H1 (cell line): ENCODE measurements around the gene C2orf92. TPM values are rescaled to one million over a fixed set of nuclear protein-coding genes. Genes with fewer than 3 reads are reported as not detected.

Source experiments
- CTCF ChIA-PET: fragments of 300-600 bp; sonication (Branson Sonifier 250); formaldehyde crosslinking; loops from one replicate; lab custom pipeline; 2021; ENCODE audit not compliant: partially characterized antibody; lab: Charles Lee
- POLR2A ChIA-PET: fragments of 300-600 bp; sonication (Branson Sonifier 250); formaldehyde crosslinking; loops from one replicate; lab custom pipeline; 2021; ENCODE audit warnings: inconsistent platforms; ENCODE audit not compliant: partially characterized antibody; lab: Charles Lee
- DNase-seq, 2 experiments: peaks; one replicate each; pipeline versions ENCODE4 v3.0.0 to v3.0.0-alpha.2; 2010 to 2022; ENCODE audit warnings: low spot score in 2 of 2, low read depth in 1 of 2, mixed read lengths in 1 of 2
- FAIRE-seq: peaks from 2 replicates; lab custom pipeline; 2011; peaks lifted over from hg19 to GRCh38; lab: Jason Lieb, UNC
- H2AFZ ChIP-seq: 2 replicates; pipeline ENCODE4 v1.8.1; 2012; ENCODE audit warnings: low read length, inconsistent platforms
- H2AK5ac ChIP-seq: 2 replicates; pipeline ENCODE4 v1.6.1; 2013; ENCODE audit warnings: low read depth, low read length
- H2BK120ac ChIP-seq: replicated peaks from 2 replicates; pipeline ENCODE3; 2013; ENCODE audit warnings: low read depth, low read length, inconsistent platforms
- H2BK12ac ChIP-seq: 2 replicates; pipeline ENCODE4 v1.6.1; 2013; ENCODE audit warnings: low read depth, low read length
- H2BK15ac ChIP-seq: 2 replicates; pipeline ENCODE4 v1.6.1; 2013; ENCODE audit warnings: low read length
- H2BK20ac ChIP-seq: 2 replicates; pipeline ENCODE4 v1.6.1; 2013; ENCODE audit warnings: low read length
- H2BK5ac ChIP-seq: 2 replicates; pipeline ENCODE4 v1.6.1; 2013; ENCODE audit warnings: low read depth, low read length
- H3K14ac ChIP-seq: 2 replicates; pipeline ENCODE4 v1.6.1; 2013; ENCODE audit warnings: inconsistent platforms; ENCODE audit not compliant: insufficient read length
- H3K18ac ChIP-seq: 2 replicates; pipeline ENCODE4 v1.6.1; 2013; ENCODE audit warnings: low read length; ENCODE audit errors: extremely low read depth
- H3K23ac ChIP-seq: 2 replicates; pipeline ENCODE4 v1.6.1; 2013; ENCODE audit warnings: inconsistent platforms; ENCODE audit not compliant: insufficient read length
- H3K23me2 ChIP-seq: 2 replicates; pipeline ENCODE4 v1.6.1; 2013; ENCODE audit warnings: low read depth, low read length
- H3K27ac ChIP-seq: 2 replicates; pipeline ENCODE4 v1.6.1; 2011; ENCODE audit warnings: low read depth, low read length, inconsistent platforms
- H3K27me3 ChIP-seq, 4 experiments: replicated peaks in 1 of 4; 1 replicate in 1 of 4; 2 replicates in 3 of 4; pipeline versions ENCODE4 v1.6.1 to v1.8.1; 2011 to 2013; ENCODE audit warnings: low read length in 3 of 4, mild to moderate bottlenecking in 3 of 4, inconsistent platforms in 2 of 4, mixed read lengths in 2 of 4, moderate library complexity in 1 of 4; ENCODE audit not compliant: control insufficient read depth in 3 of 4, insufficient read depth in 3 of 4; ENCODE audit errors: extremely low read depth in 1 of 4
- H3K36me3 ChIP-seq, 4 experiments: 2 replicates each; pipeline versions ENCODE4 v1.6.1 to v1.8.1; 2011 to 2013; ENCODE audit warnings: mild to moderate bottlenecking in 4 of 4, low read length in 3 of 4, moderate library complexity in 2 of 4, control low read depth in 1 of 4, inconsistent platforms in 1 of 4; ENCODE audit not compliant: insufficient read depth in 4 of 4, control insufficient read depth in 2 of 4
- H3K4ac ChIP-seq: replicated peaks from 2 replicates; pipeline ENCODE3; 2013; ENCODE audit warnings: low read length, low read depth, mixed read lengths, inconsistent platforms; ENCODE audit not compliant: insufficient read length
- H3K4me1 ChIP-seq, 4 experiments: replicated peaks in 1 of 4; 1 replicate in 1 of 4; 2 replicates in 3 of 4; pipeline versions ENCODE4 v1.6.1 to v1.8.1; 2011 to 2013; ENCODE audit warnings: low read length in 3 of 4, inconsistent platforms in 2 of 4, mixed read lengths in 1 of 4; ENCODE audit not compliant: insufficient read depth in 4 of 4, control insufficient read depth in 3 of 4
- H3K4me2 ChIP-seq, 2 experiments: 2 replicates each; pipeline versions ENCODE4 v1.6.1 to v1.8.1; 2011 to 2013; ENCODE audit warnings: low read depth in 2 of 2, low read length in 2 of 2, control low read depth in 1 of 2, inconsistent platforms in 1 of 2, mild to moderate bottlenecking in 1 of 2; ENCODE audit not compliant: insufficient read depth in 1 of 2
- H3K4me3 ChIP-seq, 4 experiments: fragments of 200-600, 300-600 bp in 1 of 4; sonication (generic), shearing (Covaris generic), sonication (Bioruptor Twin) in 1 of 4; 2 replicates each; pipeline versions ENCODE4 v1.5.1 to v1.8.1; 2011 to 2016; ENCODE audit warnings: low read length in 4 of 4, low read depth in 3 of 4, control low read depth in 2 of 4, inconsistent platforms in 2 of 4, mild to moderate bottlenecking in 2 of 4, mixed read lengths in 1 of 4, moderate library complexity in 1 of 4; ENCODE audit not compliant: insufficient read depth in 2 of 4; ENCODE audit errors: extremely low read depth in 1 of 4
- H3K56ac ChIP-seq: replicated peaks from 2 replicates; pipeline ENCODE3; 2013; ENCODE audit warnings: low read depth, mild to moderate bottlenecking, mixed read lengths, low read length, inconsistent platforms; ENCODE audit not compliant: insufficient read length
- H3K79me1 ChIP-seq: 2 replicates; pipeline ENCODE4 v1.6.1; 2013; ENCODE audit warnings: low read depth, low read length, control low read depth
- H3K79me2 ChIP-seq, 2 experiments: 2 replicates each; pipeline versions ENCODE4 v1.6.1 to v1.8.1; 2012 to 2013; ENCODE audit warnings: low read length in 2 of 2, mild to moderate bottlenecking in 2 of 2, inconsistent platforms in 1 of 2; ENCODE audit not compliant: insufficient read depth in 2 of 2, control insufficient read depth in 1 of 2
- H3K9ac ChIP-seq, 4 experiments: replicated peaks in 1 of 4; 1 replicate in 1 of 4; 2 replicates in 3 of 4; pipeline versions ENCODE4 v1.6.1 to v1.8.1; 2011 to 2013; ENCODE audit warnings: low read depth in 3 of 4, low read length in 3 of 4, control low read depth in 2 of 4, mild to moderate bottlenecking in 2 of 4, moderate library complexity in 2 of 4, inconsistent platforms in 1 of 4; ENCODE audit errors: extremely low read depth in 1 of 4
- H3K9me3 ChIP-seq, 2 experiments: 2 replicates each; pipeline versions ENCODE4 v1.6.1 to v1.8.1; 2012 to 2013; ENCODE audit warnings: mild to moderate bottlenecking in 2 of 2, moderate library complexity in 2 of 2, control low read depth in 1 of 2, inconsistent platforms in 1 of 2, low read depth in 1 of 2, low read length in 1 of 2, mixed read lengths in 1 of 2; ENCODE audit not compliant: insufficient read depth in 2 of 2
- H4K20me1 ChIP-seq, 2 experiments: replicated peaks in 1 of 2; 2 replicates each; pipeline versions ENCODE3 to v1.8.1; 2011 to 2013; ENCODE audit warnings: inconsistent platforms in 2 of 2, low read length in 2 of 2, mild to moderate bottlenecking in 1 of 2; ENCODE audit not compliant: insufficient read depth in 2 of 2, control insufficient read depth in 1 of 2
- H4K5ac ChIP-seq: 2 replicates; pipeline ENCODE4 v1.6.1; 2013; ENCODE audit warnings: low read length, low read depth, mixed read lengths, inconsistent platforms; ENCODE audit not compliant: insufficient read length
- H4K8ac ChIP-seq: 2 replicates; pipeline ENCODE4 v1.8.0; 2013; ENCODE audit warnings: mild to moderate bottlenecking, moderate library complexity, low read length, inconsistent platforms; ENCODE audit not compliant: insufficient read depth; ENCODE audit errors: extremely low read depth
- H4K91ac ChIP-seq: replicated peaks from 2 replicates; pipeline ENCODE3; 2013; ENCODE audit warnings: low read length, mixed read lengths, inconsistent platforms; ENCODE audit not compliant: insufficient read length
- ASH2L ChIP-seq: fragments of 200-600, 300-600 bp; sonication (generic); IDR thresholded peaks from one replicate; pipeline ENCODE4 v1.7.1; 2017; ENCODE audit warnings: low read length
- FOSL1 ChIP-seq: IDR thresholded peaks from 2 replicates; pipeline ENCODE4 v1.6.1; 2011; ENCODE audit warnings: mild to moderate bottlenecking, low read depth, low read length, moderate library complexity; ENCODE audit not compliant: insufficient read depth
- JUN ChIP-seq: IDR thresholded peaks from 2 replicates; pipeline ENCODE4 v1.6.1; 2011; ENCODE audit warnings: low read depth, mild to moderate bottlenecking, improper control_type of control experiment, low read length
- JUND ChIP-seq: IDR thresholded peaks from 2 replicates; pipeline ENCODE4 v1.6.1; 2011; ENCODE audit warnings: mild to moderate bottlenecking, improper control_type of control experiment, low read length
- KDM1A ChIP-seq: fragments of 200-600, 300-600 bp; sonication (generic); IDR thresholded peaks from 2 replicates; pipeline ENCODE4 v1.7.1; 2016; ENCODE audit warnings: mild to moderate bottlenecking, low read length, borderline replicate concordance
- KDM5A ChIP-seq: fragments of 200-600 bp; IDR thresholded peaks from 2 replicates; pipeline ENCODE4 v1.7.1; 2012; ENCODE audit warnings: mild to moderate bottlenecking, low read length, inconsistent platforms, mixed read lengths
- RAD21 ChIP-seq, 2 experiments: IDR thresholded peaks in 1 of 2; conservative IDR thresholded peaks in 1 of 2; 2 replicates each; pipeline ENCODE4 v1.6.1; 2011; ENCODE audit warnings: low read depth in 2 of 2, low read length in 2 of 2, improper control_type of control experiment in 1 of 2, inconsistent platforms in 1 of 2, mild to moderate bottlenecking in 1 of 2, moderate library complexity in 1 of 2
- RBBP5 ChIP-seq: IDR thresholded peaks from 2 replicates; pipeline ENCODE4 v1.7.1; 2012; ENCODE audit warnings: low read depth, mild to moderate bottlenecking, inconsistent platforms, low read length, moderate library complexity, borderline replicate concordance
- RNF2 ChIP-seq: fragments of 200-900, 300-1000 bp; sonication (generic); IDR thresholded peaks from 2 replicates; pipeline ENCODE4 v1.7.1; 2016; ENCODE audit warnings: borderline replicate concordance, low read depth, mild to moderate bottlenecking, antibody characterized with exemption, low read length; ENCODE audit not compliant: poor library complexity, severe bottlenecking; ENCODE audit errors: missing control alignments
- SAP30 ChIP-seq: fragments of 300-600 bp; sonication (generic); IDR thresholded peaks from 2 replicates; pipeline ENCODE4 v1.7.1; 2012; ENCODE audit warnings: low read length, moderate library complexity, mild to moderate bottlenecking, inconsistent platforms; ENCODE audit not compliant: insufficient read depth, insufficient replicate concordance
- SRF ChIP-seq: IDR thresholded peaks from 2 replicates; pipeline ENCODE4 v1.6.1; 2011; ENCODE audit warnings: mild to moderate bottlenecking, low read depth, low read length, moderate library complexity
- YY1 ChIP-seq: IDR thresholded peaks from 2 replicates; pipeline ENCODE4 v1.6.1; 2011; ENCODE audit warnings: low read depth, mild to moderate bottlenecking, low read length
- WGBS, 2 experiments: shearing (Covaris generic) in 1 of 2; methylation state at CpG; one replicate each; pipeline versions ENCODE4 v1.1.6 to v1.1.7; 2013 to 2015; ENCODE audit warnings: low lambda C conversion rate in 2 of 2, mixed read lengths in 2 of 2, inconsistent platforms in 1 of 2, low coverage in 1 of 2, missing lambda C conversion rate in 1 of 2; ENCODE audit not compliant: insufficient replicate concordance in 2 of 2, insufficient coverage in 1 of 2, insufficient read length in 1 of 2; ENCODE audit errors: extremely low coverage in 1 of 2, missing lambda C conversion rate in 1 of 2; 5-methylcytosine and 5-hydroxymethylcytosine counted together
- polyA plus RNA-seq, 7 experiments: library from polyadenylated mRNA; depleted of rRNA in 3 of 7; stranded (reverse) in 5 of 7; unstranded in 2 of 7; fragments of >200 nt in 5 of 7; fragments of 200-250 nt in 2 of 7; gene quantifications; 1 replicate in 5 of 7; 2 replicates in 1 of 7; 4 replicates in 1 of 7; pipeline versions ENCODE4 v1.2.1 to v1.2.3, GENCODE V29; 2011 to 2013; ENCODE audit warnings: missing spikeins in 2 of 7, mixed read lengths in 2 of 7
- total RNA-seq: library from RNA; stranded (reverse); fragmentation: NEBNext Ultra II Directional; extraction: Animal tissue kit (Norgen Biotek cat#: 25700); gene quantifications from 2 replicates; pipeline ENCODE4 v1.2.1, GENCODE V29; 2021

Gene C2orf92
- total and polyA plus RNA-seq, 2 of the 8 experiments (the other 6 are each of a cell fraction or from before 2014, with no cell fraction given), result 2.3 to 3.7 TPM

DNA sequence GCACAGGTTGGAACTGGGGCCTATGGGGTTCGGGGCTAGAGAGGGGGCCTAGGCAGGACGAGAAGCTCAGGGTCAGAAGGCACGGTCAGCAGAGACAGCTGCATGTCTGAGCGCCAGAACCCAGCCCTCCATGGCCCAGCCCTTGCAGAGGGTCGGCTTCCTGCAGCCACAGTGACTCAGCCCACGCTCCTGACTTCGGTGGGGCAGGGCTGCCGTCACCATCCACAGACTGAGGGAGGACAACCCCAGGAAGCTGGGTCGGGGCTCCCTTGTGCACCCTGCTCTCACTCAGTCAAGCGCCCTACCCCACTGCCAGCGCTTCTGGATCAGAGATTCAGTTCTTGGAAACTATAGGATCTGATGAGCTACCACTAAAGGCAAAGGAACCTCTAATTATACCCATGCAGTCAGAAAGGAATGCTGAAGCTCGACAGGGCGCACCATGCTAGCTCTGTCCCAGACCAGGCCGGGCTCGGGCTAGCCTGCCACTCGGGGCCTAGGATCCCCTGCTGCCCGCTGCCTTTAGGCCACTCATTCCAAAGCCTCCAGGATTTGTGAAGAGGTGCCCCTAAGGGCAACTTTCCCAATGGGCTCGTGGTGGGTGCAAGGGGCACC lies 8.6 kb upstream of the C2orf92 start:
- FAIRE-seq (no peak), DNase-seq (no peak)
- Histone ChIP-seq H3K27ac (no peak overlapping the region), H4K91ac (no peak overlapping the region), H3K36me3 (peaks cover 3 to 17% (median 7%) of the 10 kb centered on the region in 4 experiments; a peak in 5 of 8 replicates), H3K23me2 (peaks cover 7% of the 10 kb centered on the region), H3K4ac (no peak overlapping the region), H3K56ac (no peak overlapping the region), H2AK5ac (no peak overlapping the region), H2BK12ac (no peak overlapping the region), H4K8ac (peak overlapping the region; percentile 1; the same call in 1 of the 2 replicates), H3K27me3 (no peaks in the 10 kb centered on the region), H3K9me3 (no peaks in the 10 kb centered on the region), H3K14ac (no peak overlapping the region), H2AFZ (no peak overlapping the region), H3K4me1 (peaks cover 0 to 9% (median 7%) of the 10 kb centered on the region in 4 experiments; a peak in 4 of 7 replicates), H3K4me3 (no peak overlapping the region), H2BK120ac (no peak overlapping the region), H3K9ac (no peak overlapping the region), H3K79me2 (peaks cover 0 to 25% of the 10 kb centered on the region in 2 experiments; a peak in 2 of 4 replicates), H4K20me1 (peaks cover 0 to 13% of the 10 kb centered on the region in 2 experiments), H3K79me1 (peaks cover 8% of the 10 kb centered on the region), H3K4me2 (no peak overlapping the region), H3K23ac (no peak overlapping the region), H2BK15ac (no peak overlapping the region), H4K5ac (no peak overlapping the region), H2BK5ac (no peak overlapping the region), H3K18ac (no peak overlapping the region), H2BK20ac (no peak overlapping the region)
- 87% methylated on average over 14 of the region's 18 CpGs; no CpG with 5 or more reads in 1 of the 2 experiments for WGBS, 2 experiments
- ChIA-PET CTCF (interaction anchor here (0.8 to 8.2 kb wide), 5 partner anchors 9 to 70 kb away, joined by 3 to 132 read pairs (median 25); partner anchors contain the start of gene COX5B), POLR2A (interaction anchor here (1.1 to 7.9 kb wide), 3 partner anchors 9 to 16 kb away, joined by 3 to 102 read pairs (median 71); partner anchors contain the start of gene COX5B)
- TF ChIP-seq KDM5A (no peak), SRF (no peak), JUND (no peak), KDM1A (no peak), JUN (no peak), RAD21 (IDR thresholded peaks at IDR 0.05 in 1 of 2, conservative IDR thresholded peaks at IDR 0.05 in 1 of 2; ENCODE audit: low read depth in 2 of 2, low read length in 2 of 2) (no peak), FOSL1 (no peak), YY1 (no peak), ASH2L (no peak), SAP30 (no peak), RNF2 (no peak), RBBP5 (no peak)
